Panc1 (cell line): ENCODE measurements around the gene SKAP1. TPM values are rescaled to one million over a fixed set of nuclear protein-coding genes. Genes with fewer than 3 reads are reported as not detected.
A peak's percentile ranks its signal among the peaks of the same experiment; 100 is the strongest.

Experiments
- ATAC-seq: fragments of 200-7000 bp; cut with Tn5 transposase; 2 replicates; pipeline ENCODE4 v1.9.1; 2020; ENCODE audit warnings: mild to moderate bottlenecking, moderate library complexity
- BruUV-seq: library from RNA; stranded (reverse); fragments of 400-500 nt; replicated peaks from 2 replicates; lab custom pipeline; 2021; lab: Mats Ljungman, UMichigan
- CTCF ChIA-PET: fragments of 300-600 bp; sonication (Branson Sonifier 250); formaldehyde crosslinking; loops from one replicate; lab custom pipeline; 2022; ENCODE audit warnings: antibody characterized with exemption; lab: Charles Lee
- POLR2A ChIA-PET: fragments of 300-600 bp; sonication (Branson Sonifier 250); formaldehyde crosslinking; loops from one replicate; lab custom pipeline; 2022; ENCODE audit warnings: antibody characterized with exemption; lab: Charles Lee
- DNase-seq: peaks from one replicate; pipeline ENCODE4 v3.0.0-alpha.2; 2010; ENCODE audit warnings: low read depth, low spot score
- H3K27ac ChIP-seq: 2 replicates; pipeline ENCODE4 v1.5.1; 2011; ENCODE audit warnings: mild to moderate bottlenecking, low read length, inconsistent platforms
- H3K27me3 ChIP-seq: fragments of 200-500 bp; sonication (Bioruptor generic); 2 replicates; pipeline ENCODE4 v1.6.0; 2014; ENCODE audit warnings: low read length, inconsistent platforms; ENCODE audit not compliant: control insufficient read depth, insufficient read depth
- H3K36me3 ChIP-seq: fragments of 200-500 bp; sonication (Bioruptor generic); 2 replicates; pipeline ENCODE4 v1.5.1; 2014; ENCODE audit warnings: inconsistent platforms, mild to moderate bottlenecking, low read length, moderate library complexity; ENCODE audit not compliant: control insufficient read depth, insufficient read depth
- H3K4me1 ChIP-seq: 2 replicates; pipeline ENCODE4 v1.5.1; 2011; ENCODE audit warnings: inconsistent platforms, mild to moderate bottlenecking, low read length, moderate library complexity; ENCODE audit not compliant: control insufficient read depth, insufficient read depth
- H3K4me3 ChIP-seq, 2 experiments: 2 replicates each; pipeline ENCODE4 v1.5.1; 2011 to 2012; ENCODE audit warnings: low read depth in 2 of 2, low read length in 2 of 2, mild to moderate bottlenecking in 2 of 2, inconsistent platforms in 1 of 2, moderate library complexity in 1 of 2
- H3K9me3 ChIP-seq: fragments of 200-500 bp; sonication (Bioruptor generic); 2 replicates; pipeline ENCODE4 v1.5.1; 2014; ENCODE audit warnings: low read depth, mild to moderate bottlenecking, inconsistent platforms, low read length, moderate library complexity; ENCODE audit not compliant: control insufficient read depth, insufficient read depth
- POLR2AphosphoS5 ChIP-seq: IDR thresholded peaks from 2 replicates; pipeline ENCODE4 v1.6.1; 2012; ENCODE audit warnings: mild to moderate bottlenecking, low read depth, low read length, moderate library complexity
- SIN3A ChIP-seq: IDR thresholded peaks from 2 replicates; pipeline ENCODE4 v1.6.1; 2012; ENCODE audit warnings: low read depth, mild to moderate bottlenecking, low read length, moderate library complexity, borderline replicate concordance; ENCODE audit not compliant: insufficient read depth
- TCF7L2 ChIP-seq: IDR thresholded peaks from 2 replicates; pipeline ENCODE4 v1.6.1; 2011; ENCODE audit warnings: mild to moderate bottlenecking, low read depth, low read length, inconsistent platforms
- in situ Hi-C: cut with HindIII; loops from 2 replicates; pipeline ENCODE4 v1.10.0; 2016; ENCODE audit warnings: low sequenced_read_pairs, low pct_unique_long_range_greater_than_20kb
- intact Hi-C: fragments of 100-400 bp; cut with micrococcal nuclease; formaldehyde crosslinking; loops from one replicate; pipeline ENCODE4 v1.10.0; 2022; ENCODE audit not compliant: unreplicated experiment
- total RNA-seq: library from RNA; stranded (reverse); gene quantifications from one replicate; pipeline ENCODE4 v1.2.1, GENCODE V29; 2021; ENCODE audit not compliant: unreplicated experiment
- TF ChIP-seq, protein P1 (sequence below), 2 experiments: IDR thresholded peaks; 2 replicates each; pipeline ENCODE4 v1.6.1; 2011 to 2012; ENCODE audit warnings: low read depth in 2 of 2, control low read depth in 1 of 2, low read length in 1 of 2, mild to moderate bottlenecking in 1 of 2, moderate library complexity in 1 of 2; ENCODE audit not compliant: insufficient read depth in 1 of 2

Gene SKAP1
- total RNA-seq, 1 experiment from 2014 or later, result 0.90 TPM

DNA sequence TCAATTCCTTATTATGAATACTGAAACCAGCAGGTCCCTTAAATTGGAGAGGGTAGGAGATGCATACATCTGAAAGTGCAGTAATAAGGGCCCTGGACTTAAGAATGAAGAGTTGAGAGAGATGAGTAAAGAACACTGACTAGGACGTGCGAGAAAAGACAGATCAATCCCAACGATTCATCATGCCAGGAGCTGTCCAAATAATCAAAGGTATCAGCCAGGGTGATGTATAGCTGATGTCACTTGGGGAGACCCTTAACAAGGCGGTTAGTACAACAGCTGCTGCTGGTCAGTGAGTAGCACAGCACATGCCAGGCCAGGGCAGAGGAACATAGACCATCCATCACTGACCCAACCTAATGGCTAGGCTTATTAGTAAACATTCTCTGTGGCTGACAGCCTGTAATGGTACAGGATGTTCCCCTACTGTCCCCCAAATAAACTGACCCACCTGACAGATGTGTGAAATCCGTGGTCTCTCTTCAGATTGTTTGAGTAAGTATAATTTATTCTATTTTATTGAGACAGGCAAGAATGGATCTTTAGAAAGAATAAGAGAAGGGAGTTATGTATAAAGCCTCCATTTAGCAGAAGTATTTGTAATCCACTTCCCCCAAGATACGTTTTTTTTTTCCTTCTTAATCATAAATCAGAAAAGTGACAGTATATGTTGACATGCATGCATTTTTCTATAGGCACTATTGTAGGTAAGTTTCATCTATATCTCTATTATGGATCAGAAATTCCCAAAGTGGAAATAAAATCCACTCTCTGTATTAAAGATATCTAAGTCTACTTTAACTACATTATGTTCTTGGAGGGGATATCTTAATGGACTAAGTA lies 204.1 kb downstream of the SKAP1 start:
- H3K4me1 ChIP-seq, result no peaks in the 10 kb centered on the region
- DNase-seq, result no peak
- no TSS peak for BruUV-seq
- H3K27me3 ChIP-seq, result peaks cover 6% of the 10 kb centered on the region; the same call in 1 of the 2 replicates
- no peaks in the 10 kb centered on the region for H3K36me3 ChIP-seq
- ChIA-PET POLR2A (no interaction called here), CTCF (no interaction called here)
- TF ChIP-seq SIN3A, result no peak
- TF ChIP-seq, protein P1, sequence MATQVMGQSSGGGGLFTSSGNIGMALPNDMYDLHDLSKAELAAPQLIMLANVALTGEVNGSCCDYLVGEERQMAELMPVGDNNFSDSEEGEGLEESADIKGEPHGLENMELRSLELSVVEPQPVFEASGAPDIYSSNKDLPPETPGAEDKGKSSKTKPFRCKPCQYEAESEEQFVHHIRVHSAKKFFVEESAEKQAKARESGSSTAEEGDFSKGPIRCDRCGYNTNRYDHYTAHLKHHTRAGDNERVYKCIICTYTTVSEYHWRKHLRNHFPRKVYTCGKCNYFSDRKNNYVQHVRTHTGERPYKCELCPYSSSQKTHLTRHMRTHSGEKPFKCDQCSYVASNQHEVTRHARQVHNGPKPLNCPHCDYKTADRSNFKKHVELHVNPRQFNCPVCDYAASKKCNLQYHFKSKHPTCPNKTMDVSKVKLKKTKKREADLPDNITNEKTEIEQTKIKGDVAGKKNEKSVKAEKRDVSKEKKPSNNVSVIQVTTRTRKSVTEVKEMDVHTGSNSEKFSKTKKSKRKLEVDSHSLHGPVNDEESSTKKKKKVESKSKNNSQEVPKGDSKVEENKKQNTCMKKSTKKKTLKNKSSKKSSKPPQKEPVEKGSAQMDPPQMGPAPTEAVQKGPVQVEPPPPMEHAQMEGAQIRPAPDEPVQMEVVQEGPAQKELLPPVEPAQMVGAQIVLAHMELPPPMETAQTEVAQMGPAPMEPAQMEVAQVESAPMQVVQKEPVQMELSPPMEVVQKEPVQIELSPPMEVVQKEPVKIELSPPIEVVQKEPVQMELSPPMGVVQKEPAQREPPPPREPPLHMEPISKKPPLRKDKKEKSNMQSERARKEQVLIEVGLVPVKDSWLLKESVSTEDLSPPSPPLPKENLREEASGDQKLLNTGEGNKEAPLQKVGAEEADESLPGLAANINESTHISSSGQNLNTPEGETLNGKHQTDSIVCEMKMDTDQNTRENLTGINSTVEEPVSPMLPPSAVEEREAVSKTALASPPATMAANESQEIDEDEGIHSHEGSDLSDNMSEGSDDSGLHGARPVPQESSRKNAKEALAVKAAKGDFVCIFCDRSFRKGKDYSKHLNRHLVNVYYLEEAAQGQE (IDR thresholded peaks at IDR 0.05; ENCODE audit: insufficient read depth in 1 of 2, low read depth in 2 of 2, low read length in 1 of 2), result peak in 1 of 2 experiments; percentile 57; a peak in 2 of 4 replicates
- H3K27ac ChIP-seq, result no peak overlapping the region
- no peak overlapping the region for H3K4me3 ChIP-seq
- no peak for ATAC-seq
- intact Hi-C loops (no loop called here), in situ Hi-C loops (no loop called here)
- no peaks in the 10 kb centered on the region for H3K9me3 ChIP-seq

- TF ChIP-seq POLR2AphosphoS5 (no peak), TCF7L2 (no peak)
- TF ChIP-seq, protein P1 (IDR thresholded peaks at IDR 0.05; ENCODE audit: insufficient read depth in 1 of 2, low read depth in 2 of 2, low read length in 1 of 2), result no peak
- ATAC-seq (no peak), DNase-seq (no peak)
- Histone ChIP-seq H3K36me3 (no peaks in the 10 kb centered on the region), H3K4me1 (no peaks in the 10 kb centered on the region), H3K4me3 (no peak overlapping the region), H3K27ac (no peak overlapping the region), H3K9me3 (no peaks in the 10 kb centered on the region), H3K27me3 (peaks cover 6% of the 10 kb centered on the region; the same call in 1 of the 2 replicates)
- ChIA-PET CTCF (interaction anchor here (0.6 to 0.7 kb wide), 4 partner anchors 40 to 144 kb away, joined by 3 to 6 read pairs (median 4); no protein-coding TSS in a partner anchor), POLR2A (interaction anchor here (0.5 to 0.7 kb wide), 4 partner anchors 16 to 399 kb away, joined by 3 to 11 read pairs (median 6); no protein-coding TSS in a partner anchor)
- in situ Hi-C loops (no loop called here), intact Hi-C loops (no loop called here)
- no TSS peak for BruUV-seq
These were observed 206.1 kb downstream of the SKAP1 start for GRCh38 chr17:48223945-48224344.
